Tibial nerve (tissue), 4 donors: ENCODE measurements around the gene LCN1.

Experiments used
- CTCF ChIP-seq, 5 experiments: fragments of 200-600 bp in 3 of 5; fragments of 450-650 bp in 2 of 5; sonication (generic) in 3 of 5; IDR thresholded peaks; one replicate each; pipeline ENCODE4 v1.5.1; 2016 to 2019; ENCODE audit warnings: antibody characterized with exemption in 5 of 5, mild to moderate bottlenecking in 3 of 5, moderate library complexity in 2 of 5
- EP300 ChIP-seq, 2 donors: sonication (generic); formaldehyde crosslinking; IDR thresholded peaks; one replicate each; pipeline ENCODE4 v1.6.1; 2017; ENCODE audit warnings: antibody characterized with exemption in 2 of 2, mild to moderate bottlenecking in 1 of 2

DNA sequence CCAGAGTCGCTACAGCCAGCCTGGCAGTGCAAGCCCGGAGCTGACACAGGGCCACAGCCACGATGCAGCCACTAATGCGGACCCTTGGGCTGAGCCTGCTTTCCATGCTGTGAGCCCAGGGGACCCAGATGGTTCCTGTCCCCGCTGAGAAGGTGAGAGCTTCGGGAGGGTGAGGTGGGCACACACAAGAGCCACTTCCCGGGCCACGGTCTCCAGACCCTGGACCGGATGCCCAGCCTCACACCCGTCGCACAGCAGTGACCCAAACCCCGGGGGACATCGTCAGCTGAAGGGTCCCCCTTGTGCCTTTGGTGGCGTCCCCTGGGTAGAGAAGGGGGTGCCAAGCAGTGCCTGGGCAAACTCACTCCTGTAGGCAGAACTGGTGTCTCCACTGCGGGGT is 53.7 kb downstream of the LCN1 start:
- TF ChIP-seq CTCF (IDR thresholded peaks at IDR 0.05) (no peak), EP300 (IDR thresholded peaks at IDR 0.05) (no peak)
